ENCODE results near the gene FNDC11. TPM values are rescaled to one million over a fixed set of nuclear protein-coding genes. Genes with fewer than 3 reads are reported as not detected.

Gene FNDC11
- total and polyA plus RNA-seq, 10 donors: 0.33 to 2.0 (median 1.00) TPM

GRCh38 chr20:63543733-63544132 is 10.2 kb upstream of the FNDC11 start:
- no peaks in the 10 kb centered on the region for H3K9me3 ChIP-seq
- no peak for DNase-seq
- H3K27me3 ChIP-seq (replicated peaks in 1 of 7): peaks cover 0 to 27% (median 3%) of the 10 kb centered on the region in 7 donors
- H3K27ac ChIP-seq: no peak overlapping the region
- H3K4me1 ChIP-seq: peaks cover 11 to 95% (median 64%) of the 10 kb centered on the region in 6 donors
- H3K4me3 ChIP-seq: no peak overlapping the region
- 82 to 93% (median 87%) methylated on average over 6 of the region's 6 CpGs for WGBS, 5 donors
- intact Hi-C loops (cut with DNase I; ENCODE audit: low total_unique reads): no loop called here
- H3K36me3 ChIP-seq: no peaks in the 10 kb centered on the region
- TF ChIP-seq POLR2A (IDR thresholded peaks at IDR 0.05): no peak
- no peak for TF ChIP-seq POLR2AphosphoS5 (IDR thresholded peaks at IDR 0.05)
- no peak for TF ChIP-seq CTCF (IDR thresholded peaks at IDR 0.05 in 8 of 11, conservative IDR thresholded peaks at IDR 0.05 in 3 of 11)

GRCh38 chr20:63544241-63544957 is 9.6 kb upstream of the FNDC11 start:
- intact Hi-C loops (cut with DNase I; ENCODE audit: low total_unique reads): no loop called here
- Histone ChIP-seq H3K4me3 (no peak overlapping the region), H3K9me3 (no peaks in the 10 kb centered on the region), H3K36me3 (no peaks in the 10 kb centered on the region), H3K27me3 (replicated peaks in 1 of 7) (peaks cover 0 to 34% (median 4%) of the 10 kb centered on the region in 7 donors), H3K4me1 (peaks cover 5 to 90% (median 59%) of the 10 kb centered on the region in 6 donors), H3K27ac (no peak overlapping the region)
- TF ChIP-seq CTCF (IDR thresholded peaks at IDR 0.05 in 8 of 11, conservative IDR thresholded peaks at IDR 0.05 in 3 of 11) (no peak), POLR2A (IDR thresholded peaks at IDR 0.05) (no peak), POLR2AphosphoS5 (IDR thresholded peaks at IDR 0.05) (no peak)
- no peak for DNase-seq
- 63 to 85% (median 80%) methylated on average over 17 to 27 of the region's 27 CpGs for WGBS, 5 donors

GRCh38 chr20:63544958-63545516 is 8.9 kb upstream of the FNDC11 start:
- WGBS, 5 donors: 63 to 80% (median 74%) methylated on average over 7 to 19 of the region's 19 CpGs
- H3K27ac ChIP-seq: no peak overlapping the region
- intact Hi-C loops (cut with DNase I; ENCODE audit: low total_unique reads): no loop called here
- no peaks in the 10 kb centered on the region for H3K36me3 ChIP-seq
- peaks cover 0 to 40% (median 4%) of the 10 kb centered on the region in 7 donors for H3K27me3 ChIP-seq (replicated peaks in 1 of 7)
- DNase-seq: no peak
- H3K4me3 ChIP-seq: no peak overlapping the region
- TF ChIP-seq POLR2A (IDR thresholded peaks at IDR 0.05): no peak
- no peak for TF ChIP-seq POLR2AphosphoS5 (IDR thresholded peaks at IDR 0.05)
- TF ChIP-seq CTCF (IDR thresholded peaks at IDR 0.05 in 8 of 11, conservative IDR thresholded peaks at IDR 0.05 in 3 of 11): no peak
- H3K9me3 ChIP-seq: no peaks in the 10 kb centered on the region
- H3K4me1 ChIP-seq: peaks cover 5 to 87% (median 56%) of the 10 kb centered on the region in 6 donors

GRCh38 chr20:63545814-63546213 is 8.1 kb upstream of the FNDC11 start:
- TF ChIP-seq CTCF (IDR thresholded peaks at IDR 0.05 in 8 of 11, conservative IDR thresholded peaks at IDR 0.05 in 3 of 11) (no peak), POLR2A (IDR thresholded peaks at IDR 0.05) (no peak), POLR2AphosphoS5 (IDR thresholded peaks at IDR 0.05) (no peak)
- no peak overlapping the region for H3K4me3 ChIP-seq
- peaks cover 5 to 82% (median 56%) of the 10 kb centered on the region in 6 donors for H3K4me1 ChIP-seq
- 31 to 51% (median 46%) methylated on average over 3 to 6 of the region's 6 CpGs for WGBS, 5 donors
- peaks cover 0 to 42% (median 4%) of the 10 kb centered on the region in 7 donors for H3K27me3 ChIP-seq (replicated peaks in 1 of 7)
- H3K36me3 ChIP-seq: no peaks in the 10 kb centered on the region
- H3K27ac ChIP-seq: no peak overlapping the region
- no peaks in the 10 kb centered on the region for H3K9me3 ChIP-seq
- intact Hi-C loops (cut with DNase I; ENCODE audit: low total_unique reads): no loop called here
- no peak for DNase-seq
